Activated gamma-delta T cell (primary cell): ENCODE results near the gene EML4.
"Not testable (repeated sequence)": the region's sequence is repeated elsewhere in the genome, so short reads cannot be mapped to it uniquely, and the experiment has no call there.

Experiments used
- DNase-seq: peaks from one replicate; lab custom pipeline; 2025; lab: John Stamatoyannopoulos, UW

The EML4 gene

GRCh38 chr2:42171396-42171980 lies 2.3 kb downstream of the EML4 start:
- no peak for DNase-seq

DNA sequence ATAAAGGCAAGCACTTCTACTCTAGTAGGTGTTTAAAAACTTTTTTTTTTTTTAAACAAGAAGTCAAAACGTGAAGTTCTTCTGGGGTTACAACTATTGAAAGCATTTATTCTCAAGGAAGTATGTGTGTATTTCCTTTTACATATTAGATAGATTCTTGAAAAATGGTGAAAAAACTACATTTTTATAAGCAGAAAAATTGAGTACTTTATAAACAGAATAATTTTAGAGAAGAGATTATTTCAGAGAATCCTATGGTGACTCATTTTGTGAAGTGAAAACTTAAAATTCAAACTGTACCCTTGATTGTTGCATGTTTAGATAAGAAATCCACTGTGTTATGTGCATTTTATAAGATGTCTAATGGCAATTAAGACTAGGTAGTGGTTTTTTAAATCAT lies 2.9 kb downstream of the EML4 start:
- DNase-seq: no peak

DNA sequence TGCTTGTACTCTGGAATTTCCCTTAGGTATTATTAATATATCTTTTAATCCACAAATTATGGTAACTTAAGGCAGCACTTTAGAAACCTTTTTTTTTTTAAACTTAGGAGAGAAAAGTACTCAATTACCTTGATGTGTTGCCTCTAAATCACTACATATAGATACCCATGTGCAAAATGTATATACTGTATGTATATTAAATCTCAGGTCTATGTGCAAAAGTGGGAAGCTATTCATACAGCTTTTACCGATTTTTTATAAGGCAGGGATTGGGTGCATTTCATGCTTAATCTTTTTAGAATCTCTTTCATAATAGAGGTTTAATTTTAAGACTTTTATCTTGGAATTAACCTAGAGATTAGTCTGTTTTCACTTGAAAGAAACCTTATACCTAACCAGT lies 3.4 kb downstream of the EML4 start:
- no peak for DNase-seq

DNA sequence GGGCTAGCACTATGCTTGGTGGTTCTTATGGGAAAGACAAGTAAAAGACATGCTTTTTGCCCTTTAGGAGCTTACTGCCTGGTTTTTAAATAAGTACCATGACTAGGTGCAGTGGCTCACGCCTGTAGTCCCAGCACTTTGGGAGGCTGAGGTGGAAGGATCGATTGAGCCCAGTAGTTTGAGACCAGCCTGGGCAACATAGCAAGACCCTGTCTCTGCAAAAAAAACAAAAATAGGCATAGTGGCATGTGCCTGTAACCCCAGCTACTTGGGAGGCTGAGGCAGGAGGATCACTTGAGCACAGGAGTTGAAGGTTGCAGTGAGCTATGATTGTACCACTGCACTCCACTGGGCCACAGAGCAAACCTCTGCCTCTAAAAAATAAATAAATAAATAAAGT lies 4.3 kb downstream of the EML4 start:
- not testable (repeated sequence) for DNase-seq

DNA sequence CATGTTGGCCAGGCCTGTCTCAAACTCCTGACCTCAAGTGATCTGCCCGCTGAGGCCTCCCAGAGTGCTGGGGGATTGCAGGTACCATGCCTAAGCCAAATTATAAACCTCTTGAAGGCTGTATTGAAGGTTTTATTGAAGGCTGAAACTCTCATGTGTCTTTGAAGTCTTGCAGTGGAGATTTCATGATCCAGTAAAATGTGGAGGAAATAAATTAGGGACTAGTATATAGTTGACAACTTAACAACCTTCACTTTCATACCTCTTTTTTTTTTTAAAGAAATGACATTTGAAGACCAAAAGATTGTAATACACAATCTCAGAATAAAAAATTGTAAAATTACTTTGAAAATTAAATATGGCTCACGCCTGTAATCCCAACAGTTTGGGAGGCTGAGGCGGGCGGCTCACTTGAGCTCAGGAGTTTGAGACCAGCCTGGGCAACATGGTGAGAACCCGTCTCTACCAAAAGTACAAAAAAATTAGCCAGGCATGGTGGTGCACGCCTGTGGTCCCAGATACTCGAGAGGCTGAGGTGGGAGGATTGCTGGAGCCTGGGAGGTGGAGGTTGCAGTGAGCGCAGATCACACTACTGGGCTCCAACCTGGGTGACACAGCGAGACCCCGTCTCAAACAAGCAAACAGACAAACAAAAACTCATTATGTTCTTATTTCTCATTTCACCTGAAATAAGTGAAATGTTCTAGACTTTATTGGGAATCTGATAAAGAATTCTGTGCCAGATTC lies 8.0 kb downstream of the EML4 start:
- no peak for DNase-seq

GRCh38 chr2:42178335-42178734 lies 9.2 kb downstream of the EML4 start:
- DNase-seq: no peak

DNA sequence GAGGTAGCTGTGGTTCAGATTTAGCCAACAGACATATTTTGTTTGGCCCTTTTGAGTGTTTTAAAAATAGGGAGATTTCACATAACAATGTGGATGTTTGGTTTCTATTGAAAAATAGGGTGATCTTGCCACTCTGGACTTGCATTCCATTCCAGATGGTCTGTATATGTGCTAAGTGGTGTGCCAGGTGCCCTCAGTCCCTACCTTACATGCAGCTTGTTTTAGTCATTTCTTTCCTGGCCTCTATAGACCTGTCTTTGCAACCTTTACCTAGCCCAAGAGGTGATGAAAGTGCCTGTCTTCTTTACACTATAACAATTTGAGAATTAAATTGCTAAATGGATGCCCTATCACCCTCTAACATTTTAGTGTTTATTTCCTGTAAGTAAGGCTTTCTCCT lies 11.1 kb downstream of the EML4 start:
- no peak for DNase-seq

GRCh38 chr2:42182654-42183308 lies 13.6 kb downstream of the EML4 start:
- DNase-seq: no peak

DNA sequence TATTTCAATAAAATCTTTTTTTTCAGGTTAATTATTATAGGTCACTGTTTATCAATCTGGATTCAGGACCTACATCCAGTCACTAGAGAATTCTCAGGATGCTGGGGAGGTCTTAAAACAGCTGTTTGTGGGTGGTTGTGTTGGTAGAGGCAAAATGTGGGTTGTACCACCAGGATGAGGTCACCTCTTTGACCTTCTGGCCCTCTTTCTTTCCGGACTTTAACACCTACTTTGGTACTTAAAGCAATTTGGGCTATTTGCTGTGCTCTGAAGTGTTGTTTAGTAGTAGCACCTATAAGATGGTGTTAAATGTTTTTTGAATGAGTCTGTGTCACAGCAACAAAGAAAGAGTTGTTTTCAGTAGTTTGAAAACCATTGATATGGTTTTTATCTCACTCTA lies 14.6 kb downstream of the EML4 start:
- no peak for DNase-seq

DNA sequence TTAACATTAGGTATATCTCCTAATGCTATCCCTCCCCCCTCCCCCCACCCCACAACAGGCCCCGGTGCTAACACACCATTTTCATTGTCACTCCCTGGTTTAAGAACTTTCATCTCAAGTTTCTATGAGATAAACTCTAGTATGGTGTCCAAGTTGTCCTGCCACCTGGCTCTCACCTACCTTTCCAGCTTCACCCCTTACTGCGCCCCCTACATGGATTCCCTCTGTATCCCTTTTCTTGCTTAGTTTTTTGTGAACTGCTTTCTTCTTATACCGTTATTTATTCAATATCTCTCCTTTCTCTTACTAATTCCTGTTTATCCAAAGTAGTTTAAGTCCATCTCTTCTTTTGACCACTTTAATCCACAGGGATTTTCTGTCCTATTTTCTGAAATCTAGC lies 15.2 kb downstream of the EML4 start:
- no peak for DNase-seq

DNA sequence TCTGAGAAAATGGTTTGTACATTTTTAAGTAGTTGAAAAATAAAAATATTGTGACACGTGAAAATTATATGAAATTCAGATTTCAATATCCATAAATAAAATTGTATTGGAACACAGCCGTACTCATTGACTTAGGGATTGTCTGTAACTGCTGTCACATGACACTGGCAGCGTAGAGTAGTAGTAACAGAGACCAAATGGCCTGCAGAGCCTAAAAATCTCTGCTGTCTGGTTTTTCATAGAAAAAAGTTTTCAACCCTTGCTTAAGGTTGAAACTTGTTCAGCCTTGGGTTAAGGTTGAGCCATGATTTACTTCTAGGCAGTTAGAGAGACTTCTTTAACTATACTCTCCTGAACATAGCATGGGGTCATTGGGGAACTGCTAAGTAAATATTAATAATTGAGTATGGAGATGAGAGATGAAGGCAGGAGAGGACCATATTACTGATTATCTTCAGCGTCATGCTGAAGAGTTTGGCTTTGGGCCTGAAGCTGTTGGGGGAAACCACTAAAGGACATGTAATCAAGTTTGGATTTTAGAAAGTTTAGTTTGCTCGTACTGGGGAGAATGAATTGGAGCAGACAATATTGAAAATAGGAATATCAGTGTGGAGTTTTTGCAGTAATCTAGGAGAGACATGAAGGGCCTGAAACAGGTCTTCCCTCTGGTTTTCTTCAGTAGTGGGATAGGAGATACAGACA lies 16.2 kb downstream of the EML4 start:
- no peak for DNase-seq

DNA sequence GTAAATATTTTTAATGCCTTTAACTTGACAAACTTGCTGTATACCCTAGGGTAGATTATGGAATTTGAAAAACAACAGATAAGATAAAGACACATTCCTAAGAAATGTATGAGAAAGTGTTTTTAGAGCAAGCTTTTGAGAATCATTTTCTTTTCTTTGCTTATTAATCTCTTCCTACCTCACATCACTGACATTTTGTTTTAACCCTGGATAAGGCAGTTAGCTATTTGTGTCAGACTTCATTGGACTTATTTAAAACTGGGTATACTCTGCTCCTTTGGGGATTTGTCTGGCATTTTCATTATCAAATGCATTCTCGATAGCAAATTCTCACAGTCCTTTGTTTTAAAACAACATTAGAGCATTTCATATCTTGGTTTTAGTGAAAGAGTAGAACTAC lies 17.2 kb downstream of the EML4 start:
- no peak for DNase-seq

- no peak for DNase-seq
These were observed 17.9 kb downstream of the EML4 start for GRCh38 chr2:42186945-42187632.

DNA sequence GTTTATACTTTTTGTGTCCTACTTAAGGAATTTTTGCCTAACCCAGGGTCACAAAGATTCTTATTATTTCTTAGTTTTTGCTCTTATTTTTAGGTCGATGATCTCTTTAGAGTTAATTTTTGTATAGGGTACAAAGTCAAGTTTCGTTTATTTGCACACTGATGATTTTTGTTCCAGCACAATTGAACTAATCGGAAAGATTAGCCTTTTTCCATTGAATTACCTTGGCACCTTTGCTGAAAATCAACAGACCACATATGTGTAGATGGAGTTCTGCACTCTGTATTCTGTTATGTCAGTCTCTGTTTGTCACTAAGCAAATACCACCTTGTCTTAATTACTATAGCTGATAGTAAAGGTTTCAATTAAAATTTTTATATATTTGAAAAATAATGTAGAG lies 18.7 kb downstream of the EML4 start:
- DNase-seq: no peak

DNA sequence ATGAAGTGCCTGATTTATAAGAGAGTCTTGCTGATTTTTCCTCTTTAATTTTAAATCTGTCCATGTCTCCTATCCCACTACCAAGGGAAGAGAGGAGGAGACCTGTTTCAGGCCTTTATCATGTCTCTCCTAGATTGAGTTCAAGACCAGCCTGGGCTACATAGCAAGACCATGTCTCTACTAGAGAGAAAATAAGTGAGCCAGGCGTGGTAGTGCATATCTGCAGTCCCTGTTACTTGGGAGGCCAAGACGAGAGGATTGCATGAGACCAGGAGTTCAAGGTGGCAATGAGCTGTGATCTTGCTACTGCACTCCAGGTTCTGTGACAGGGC lies 20.0 kb downstream of the EML4 start:
- DNase-seq: no peak

GRCh38 chr2:42190191-42190590 lies 21.0 kb downstream of the EML4 start:
- no peak for DNase-seq

DNA sequence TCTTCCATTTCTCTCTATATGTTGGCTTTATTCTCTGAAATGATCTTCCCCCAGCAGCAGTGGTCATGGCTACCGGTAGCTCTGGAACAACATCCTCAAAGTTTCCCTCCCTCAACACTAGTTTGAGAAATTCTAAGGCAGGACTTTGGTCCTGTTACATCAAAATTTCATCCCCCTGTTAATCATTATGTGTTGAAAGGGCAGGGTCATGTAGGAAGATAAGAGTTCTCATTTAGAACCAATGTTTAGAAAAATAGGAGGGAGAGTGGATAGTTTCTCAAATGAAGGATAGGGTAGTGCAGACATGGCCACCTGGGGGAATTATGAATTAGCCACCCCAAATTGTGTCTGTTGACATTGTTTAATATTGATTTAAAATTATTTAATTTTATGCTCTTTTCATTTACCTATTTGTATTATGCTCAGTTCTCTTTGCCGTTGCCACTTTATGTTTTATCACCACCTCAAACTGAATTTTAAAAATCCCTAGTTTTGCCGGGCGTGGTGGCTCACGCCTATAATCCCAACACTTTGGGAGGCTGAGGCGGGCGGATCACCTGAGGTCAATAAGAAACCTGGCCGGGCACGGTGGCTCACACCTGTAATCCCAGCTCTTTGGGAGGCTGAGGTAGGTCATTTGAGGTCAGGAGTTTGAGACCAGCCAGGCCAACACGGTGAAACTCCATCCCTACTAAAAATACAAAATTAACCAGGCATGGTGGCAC lies 22.3 kb downstream of the EML4 start:
- no peak for DNase-seq

GRCh38 chr2:42192010-42192373 lies 22.8 kb downstream of the EML4 start:
- DNase-seq: no peak

GRCh38 chr2:42192652-42193566 lies 23.8 kb downstream of the EML4 start:
- no peak for DNase-seq

DNA sequence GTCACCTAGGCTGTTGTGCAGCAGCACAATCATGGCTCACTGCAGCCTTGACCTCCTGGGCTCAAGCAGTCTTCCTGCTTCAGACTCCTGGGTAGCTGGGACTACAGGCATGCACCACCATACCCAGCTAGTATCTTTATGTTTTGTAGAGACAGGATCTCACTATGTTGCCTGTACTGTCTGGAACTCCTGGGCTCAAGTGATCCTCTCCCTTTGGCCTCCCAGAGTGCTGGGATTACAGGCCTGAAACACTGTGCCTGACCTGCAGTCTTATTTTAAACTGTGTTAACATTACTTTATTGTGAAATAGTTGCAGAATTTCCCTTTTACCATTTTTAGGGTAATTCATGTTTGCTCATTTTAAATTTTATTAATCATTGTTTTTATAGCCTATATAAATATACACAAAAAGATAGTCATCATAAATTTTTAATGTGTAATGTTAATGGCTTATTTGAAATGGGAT lies 24.6 kb downstream of the EML4 start:
- DNase-seq: no peak

DNA sequence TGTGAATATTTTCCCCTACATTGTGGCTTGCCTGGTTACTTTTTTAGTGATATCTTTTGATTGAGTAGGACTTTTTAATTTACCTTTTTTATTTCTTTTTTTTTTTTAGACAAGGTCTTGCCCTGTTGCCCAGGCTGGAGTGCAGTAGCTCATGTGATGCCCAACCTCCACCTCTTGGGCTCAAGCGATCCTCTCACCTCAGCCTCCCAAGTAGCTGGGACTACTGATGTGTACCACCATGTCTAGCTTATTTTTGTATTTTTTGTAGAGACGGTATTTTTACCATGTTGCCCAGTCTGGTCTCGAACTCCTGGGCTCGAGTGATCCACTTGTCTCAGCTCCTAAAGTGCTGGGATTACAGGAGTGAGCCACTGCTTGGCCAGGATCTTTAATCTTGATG lies 25.3 kb downstream of the EML4 start:
- no peak for DNase-seq
